ENCODE results near the gene KCNIP1. TPM values are rescaled to one million over a fixed set of nuclear protein-coding genes. Genes with fewer than 3 reads are reported as not detected.

Gene KCNIP1
- total RNA-seq, 2 donors from 2014 or later: 1.6 to 13.5 TPM

DNA sequence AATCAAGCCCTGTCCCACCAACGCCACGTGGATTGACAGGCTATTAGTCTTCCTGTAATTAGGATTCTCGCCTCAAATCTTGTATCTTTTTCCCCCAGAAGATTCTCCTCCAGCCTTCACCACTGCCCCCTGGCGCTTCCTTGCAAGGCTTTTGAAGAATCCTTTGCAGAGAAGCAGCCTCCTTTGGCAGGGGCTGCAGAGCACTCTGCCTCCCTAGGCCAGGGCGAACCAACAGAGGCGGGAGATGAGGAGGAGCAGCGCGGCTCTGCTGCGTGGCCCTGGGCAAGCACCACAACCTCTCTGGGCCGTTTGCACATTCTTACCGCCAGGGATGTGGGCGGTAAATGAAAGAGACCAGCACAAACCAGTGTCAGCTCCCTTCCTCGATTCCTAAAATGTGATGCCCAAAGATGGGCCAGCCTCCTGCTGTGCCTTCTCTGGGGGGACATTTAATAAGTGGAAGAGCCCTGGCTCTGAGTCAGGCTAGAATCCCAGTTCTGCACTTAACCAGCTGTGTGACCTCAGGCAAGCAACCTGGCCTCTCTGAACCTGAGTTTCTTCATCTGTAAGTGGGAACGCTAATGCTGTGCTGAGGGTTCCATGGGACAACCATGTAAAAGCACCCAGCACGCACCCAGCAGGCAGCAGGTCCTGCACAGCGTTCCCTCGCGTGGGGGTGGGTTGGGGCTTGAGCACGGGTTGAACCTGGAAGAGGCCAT lies 128.6 kb downstream of the KCNIP1 start:
- H3K4me3 ChIP-seq: no peak overlapping the region
- intact Hi-C loops (cut with DNase I): loop anchor here (2.0 to 10.0 kb wide), 3 partner anchors 198 to 538 kb away; no protein-coding TSS in a partner anchor
- no peaks in the 10 kb centered on the region for H3K9me3 ChIP-seq
- H3K36me3 ChIP-seq: no peaks in the 10 kb centered on the region
- no peak for DNase-seq (ENCODE audit: low spot score)
- H3K4me1 ChIP-seq (replicated peaks): no peaks in the 10 kb centered on the region
- WGBS: 39% methylated on average over 19 of the region's 19 CpGs
- peak overlapping the region; percentile 46 to 55 for H3K27ac ChIP-seq
- no peaks in the 10 kb centered on the region for H3K27me3 ChIP-seq (replicated peaks; ENCODE audit: insufficient read depth)
- TF ChIP-seq, protein P1, sequence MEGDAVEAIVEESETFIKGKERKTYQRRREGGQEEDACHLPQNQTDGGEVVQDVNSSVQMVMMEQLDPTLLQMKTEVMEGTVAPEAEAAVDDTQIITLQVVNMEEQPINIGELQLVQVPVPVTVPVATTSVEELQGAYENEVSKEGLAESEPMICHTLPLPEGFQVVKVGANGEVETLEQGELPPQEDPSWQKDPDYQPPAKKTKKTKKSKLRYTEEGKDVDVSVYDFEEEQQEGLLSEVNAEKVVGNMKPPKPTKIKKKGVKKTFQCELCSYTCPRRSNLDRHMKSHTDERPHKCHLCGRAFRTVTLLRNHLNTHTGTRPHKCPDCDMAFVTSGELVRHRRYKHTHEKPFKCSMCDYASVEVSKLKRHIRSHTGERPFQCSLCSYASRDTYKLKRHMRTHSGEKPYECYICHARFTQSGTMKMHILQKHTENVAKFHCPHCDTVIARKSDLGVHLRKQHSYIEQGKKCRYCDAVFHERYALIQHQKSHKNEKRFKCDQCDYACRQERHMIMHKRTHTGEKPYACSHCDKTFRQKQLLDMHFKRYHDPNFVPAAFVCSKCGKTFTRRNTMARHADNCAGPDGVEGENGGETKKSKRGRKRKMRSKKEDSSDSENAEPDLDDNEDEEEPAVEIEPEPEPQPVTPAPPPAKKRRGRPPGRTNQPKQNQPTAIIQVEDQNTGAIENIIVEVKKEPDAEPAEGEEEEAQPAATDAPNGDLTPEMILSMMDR (IDR thresholded peaks at IDR 0.05): no peak

DNA sequence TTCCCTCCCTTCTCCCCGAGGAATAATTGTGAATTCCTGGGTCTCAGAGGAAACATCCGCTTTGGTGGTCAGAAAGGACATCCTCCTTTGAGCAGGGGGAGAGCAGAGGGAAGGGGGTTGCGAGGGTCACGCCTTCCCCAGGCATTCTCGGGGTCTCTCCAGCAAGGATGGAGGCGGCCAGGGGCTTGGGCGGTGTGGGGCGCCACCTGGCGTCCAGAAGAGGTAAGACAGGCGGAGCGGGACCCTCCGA lies 129.1 kb downstream of the KCNIP1 start:
- Histone ChIP-seq H3K36me3 (no peaks in the 10 kb centered on the region), H3K27me3 (replicated peaks; ENCODE audit: insufficient read depth) (no peaks in the 10 kb centered on the region), H3K4me1 (replicated peaks) (no peaks in the 10 kb centered on the region), H3K4me3 (peak overlapping the region in 1 of 2 donors; percentile 2), H3K27ac (peak overlapping the region; percentile 46 to 55), H3K9me3 (no peaks in the 10 kb centered on the region)
- no peak for TF ChIP-seq POLR2AphosphoS5 (IDR thresholded peaks at IDR 0.05)
- TF ChIP-seq, protein P1 (IDR thresholded peaks at IDR 0.05): peak; percentile 90 to 96 (median 92)
- intact Hi-C loops (cut with DNase I): loop anchor here (2.0 to 10.0 kb wide), 3 partner anchors 198 to 538 kb away; no protein-coding TSS in a partner anchor
- 2% methylated on average over 12 of the region's 12 CpGs for WGBS
- DNase-seq (ENCODE audit: low spot score): peak; percentile 21

DNA sequence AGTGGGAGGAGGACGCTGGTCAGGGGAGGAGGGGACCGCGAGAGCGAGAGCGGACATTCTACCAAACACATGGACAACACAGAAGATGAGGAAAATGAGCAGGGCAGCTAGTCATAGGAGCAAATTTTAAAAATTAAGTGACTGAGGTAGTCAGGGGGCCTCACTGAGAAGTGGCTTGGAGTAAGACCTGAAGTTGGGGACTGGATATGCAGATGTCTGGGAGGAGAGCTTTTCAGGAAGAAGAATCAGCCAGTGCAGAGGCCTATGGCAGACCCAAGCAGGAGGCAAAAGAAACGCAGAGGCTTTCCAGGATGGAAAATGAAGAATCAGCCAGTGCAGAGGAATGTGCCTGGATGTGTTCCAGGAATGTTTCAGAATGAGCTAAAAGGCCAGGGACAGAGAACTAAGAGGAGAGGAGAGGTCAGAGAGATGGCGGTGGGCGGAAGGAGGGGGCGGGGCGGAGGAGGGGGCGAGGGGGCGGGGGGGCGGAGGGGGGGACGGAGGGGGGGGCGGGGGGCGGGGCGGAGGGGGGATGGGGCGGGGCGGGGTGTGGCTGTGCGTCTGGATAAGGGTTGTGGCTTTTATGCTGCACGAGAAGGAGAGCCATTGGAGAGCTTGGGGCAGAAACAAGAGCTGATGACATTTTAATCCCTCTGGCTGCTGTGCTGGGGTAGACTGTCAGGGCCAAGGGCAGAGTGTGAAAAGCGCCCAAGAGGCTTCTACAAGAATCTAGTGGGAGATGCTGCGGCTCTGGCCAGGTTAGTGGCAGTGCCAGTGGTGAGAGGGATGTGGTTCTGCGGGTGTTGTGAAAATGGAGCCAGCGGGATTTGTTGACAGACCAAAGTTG lies 129.6 kb downstream of the KCNIP1 start:
- intact Hi-C loops (cut with DNase I): loop anchor here (2.0 to 10.0 kb wide), 3 partner anchors 199 to 539 kb away; no protein-coding TSS in a partner anchor
- Histone ChIP-seq H3K36me3 (no peaks in the 10 kb centered on the region), H3K4me3 (peak overlapping the region in 1 of 2 donors; percentile 2), H3K27ac (peak overlapping the region; percentile 46 to 55), H3K4me1 (replicated peaks) (no peaks in the 10 kb centered on the region), H3K27me3 (replicated peaks; ENCODE audit: insufficient read depth) (no peaks in the 10 kb centered on the region), H3K9me3 (no peaks in the 10 kb centered on the region)
- peak; percentile 67 for DNase-seq (ENCODE audit: low spot score)
- TF ChIP-seq POLR2AphosphoS5 (IDR thresholded peaks at IDR 0.05) (peak; percentile 24), POLR2A (IDR thresholded peaks at IDR 0.05) (no peak)
- TF ChIP-seq, protein P1 (IDR thresholded peaks at IDR 0.05): peak in 1 of 4 experiments; percentile 9
- WGBS: 3% methylated on average over 23 of the region's 25 CpGs

DNA sequence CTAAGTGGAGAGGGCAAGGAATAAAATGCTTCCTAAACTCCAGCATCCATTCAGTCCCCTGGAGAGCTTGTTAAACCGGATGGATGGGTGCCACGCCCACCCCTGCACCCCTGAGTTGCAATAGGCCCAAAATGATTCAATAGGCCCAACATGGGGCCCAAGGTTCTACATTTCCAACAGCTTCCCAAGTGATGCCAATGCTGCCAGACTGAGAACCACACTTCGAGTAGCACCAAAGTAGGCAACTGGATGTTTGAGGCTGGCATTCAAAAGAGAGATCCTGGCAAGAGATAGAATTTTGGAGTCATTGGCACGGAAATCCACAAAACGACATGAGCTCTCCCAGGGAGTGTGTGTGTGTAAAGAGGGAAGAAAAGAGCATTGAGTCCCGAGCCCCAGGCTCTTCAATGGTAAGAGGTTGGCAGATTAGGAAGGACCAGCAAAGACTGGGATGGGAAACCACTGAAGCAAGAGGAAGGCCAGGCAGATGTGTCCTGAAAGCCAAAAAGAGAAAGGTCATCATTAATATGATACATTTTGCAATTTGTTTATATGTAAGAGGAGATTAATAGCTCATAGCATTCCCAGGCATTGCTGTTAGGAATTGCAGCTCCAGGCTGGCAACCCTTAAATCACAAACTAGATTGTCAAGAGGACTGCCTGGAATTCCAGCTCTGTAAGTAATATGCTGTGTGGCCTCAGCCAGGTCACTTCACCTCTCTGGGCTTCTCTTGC lies 130.6 kb downstream of the KCNIP1 start:
- Histone ChIP-seq H3K27me3 (replicated peaks; ENCODE audit: insufficient read depth) (no peaks in the 10 kb centered on the region), H3K4me3 (no peak overlapping the region), H3K36me3 (no peaks in the 10 kb centered on the region), H3K9me3 (no peaks in the 10 kb centered on the region), H3K4me1 (replicated peaks) (no peaks in the 10 kb centered on the region), H3K27ac (no peak overlapping the region)
- no peak for DNase-seq (ENCODE audit: low spot score)
- TF ChIP-seq POLR2A (IDR thresholded peaks at IDR 0.05) (no peak), POLR2AphosphoS5 (IDR thresholded peaks at IDR 0.05) (no peak)
- TF ChIP-seq, protein P1 (IDR thresholded peaks at IDR 0.05): no peak
- 56% methylated on average over 6 of the region's 6 CpGs for WGBS
- intact Hi-C loops (cut with DNase I): loop anchor here (5.0 to 10.0 kb wide), 2 partner anchors 412 to 540 kb away; no protein-coding TSS in a partner anchor
